Left ventricle myocardium inferior (tissue), 1 donor: ENCODE measurements around the gene ROBO2. TPM values are rescaled to one million over a fixed set of nuclear protein-coding genes. Genes with fewer than 3 reads are reported as not detected.

Source experiments
- DNase-seq: peaks from one replicate; pipeline ENCODE4 v3.0.0-alpha.2; 2020
- H3K27ac ChIP-seq: fragments of 200-600 bp; replicated peaks from 2 replicates; pipeline ENCODE4 v1.8.0; 2021
- H3K27me3 ChIP-seq: fragments of 200-600 bp; 2 replicates; pipeline ENCODE4 v1.8.0; 2021; ENCODE audit warnings: low read depth
- H3K36me3 ChIP-seq: fragments of 200-600 bp; 2 replicates; pipeline ENCODE4 v1.8.0; 2021
- H3K4me1 ChIP-seq: fragments of 200-600 bp; 2 replicates; pipeline ENCODE4 v1.8.0; 2021
- H3K4me3 ChIP-seq: fragments of 200-600 bp; 2 replicates; pipeline ENCODE4 v1.8.0; 2021; ENCODE audit warnings: mild to moderate bottlenecking, moderate library complexity
- H3K9me3 ChIP-seq: fragments of 200-600 bp; replicated peaks from 2 replicates; pipeline ENCODE4 v1.8.0; 2021
- intact Hi-C: fragments of 100-400 bp; cut with micrococcal nuclease; formaldehyde crosslinking; loops from one replicate; pipeline ENCODE4 v1.11.0; 2022
- total RNA-seq: library from RNA; stranded (reverse); fragmentation: NEBNext Ultra II Directional; extraction: Animal tissue kit (Norgen Biotek cat#: 25700); gene quantifications from one replicate; pipeline ENCODE4 v1.2.1, GENCODE V29; 2021
- TF ChIP-seq, protein P1 (sequence below): fragments of 200-600 bp; IDR thresholded peaks from 2 replicates; pipeline ENCODE4 v1.8.0; 2021; ENCODE audit warnings: antibody characterized with exemption, mild to moderate bottlenecking, borderline replicate concordance
- donor health status: DM: no; HTN: yes; CAD: no; lungs with severe emphysema.

The ROBO2 gene
- total RNA-seq, 1 donor from 2014 or later, result 0.19 TPM

DNA sequence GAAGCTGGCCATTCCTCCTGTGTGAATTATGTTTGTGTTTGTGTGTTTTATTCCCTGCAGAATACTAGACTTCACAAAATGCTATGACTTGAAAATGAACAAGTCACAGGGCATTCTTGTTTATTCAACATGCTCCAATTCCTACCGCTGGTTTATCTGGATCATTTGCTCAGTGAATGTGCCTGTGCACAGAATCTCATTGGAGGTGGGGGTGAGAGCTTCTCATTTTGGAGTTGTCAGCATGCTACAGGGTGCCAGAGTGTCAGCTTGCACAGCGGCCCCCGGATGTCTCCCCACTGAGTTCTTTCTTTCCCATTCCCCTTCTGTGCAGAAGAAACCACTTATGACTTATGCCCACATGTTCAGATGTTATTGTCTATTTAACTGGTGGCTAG, 428.7 kb downstream of the ROBO2 start:
- no peak for DNase-seq
- Histone ChIP-seq H3K4me3 (no peak overlapping the region), H3K4me1 (peaks cover 31% of the 10 kb centered on the region), H3K27ac (peak overlapping the region; percentile 16), H3K36me3 (no peaks in the 10 kb centered on the region), H3K27me3 (no peaks in the 10 kb centered on the region), H3K9me3 (no peaks in the 10 kb centered on the region)
- intact Hi-C loops, result no loop called here
- TF ChIP-seq, protein P1, sequence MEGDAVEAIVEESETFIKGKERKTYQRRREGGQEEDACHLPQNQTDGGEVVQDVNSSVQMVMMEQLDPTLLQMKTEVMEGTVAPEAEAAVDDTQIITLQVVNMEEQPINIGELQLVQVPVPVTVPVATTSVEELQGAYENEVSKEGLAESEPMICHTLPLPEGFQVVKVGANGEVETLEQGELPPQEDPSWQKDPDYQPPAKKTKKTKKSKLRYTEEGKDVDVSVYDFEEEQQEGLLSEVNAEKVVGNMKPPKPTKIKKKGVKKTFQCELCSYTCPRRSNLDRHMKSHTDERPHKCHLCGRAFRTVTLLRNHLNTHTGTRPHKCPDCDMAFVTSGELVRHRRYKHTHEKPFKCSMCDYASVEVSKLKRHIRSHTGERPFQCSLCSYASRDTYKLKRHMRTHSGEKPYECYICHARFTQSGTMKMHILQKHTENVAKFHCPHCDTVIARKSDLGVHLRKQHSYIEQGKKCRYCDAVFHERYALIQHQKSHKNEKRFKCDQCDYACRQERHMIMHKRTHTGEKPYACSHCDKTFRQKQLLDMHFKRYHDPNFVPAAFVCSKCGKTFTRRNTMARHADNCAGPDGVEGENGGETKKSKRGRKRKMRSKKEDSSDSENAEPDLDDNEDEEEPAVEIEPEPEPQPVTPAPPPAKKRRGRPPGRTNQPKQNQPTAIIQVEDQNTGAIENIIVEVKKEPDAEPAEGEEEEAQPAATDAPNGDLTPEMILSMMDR, result no peak

DNA sequence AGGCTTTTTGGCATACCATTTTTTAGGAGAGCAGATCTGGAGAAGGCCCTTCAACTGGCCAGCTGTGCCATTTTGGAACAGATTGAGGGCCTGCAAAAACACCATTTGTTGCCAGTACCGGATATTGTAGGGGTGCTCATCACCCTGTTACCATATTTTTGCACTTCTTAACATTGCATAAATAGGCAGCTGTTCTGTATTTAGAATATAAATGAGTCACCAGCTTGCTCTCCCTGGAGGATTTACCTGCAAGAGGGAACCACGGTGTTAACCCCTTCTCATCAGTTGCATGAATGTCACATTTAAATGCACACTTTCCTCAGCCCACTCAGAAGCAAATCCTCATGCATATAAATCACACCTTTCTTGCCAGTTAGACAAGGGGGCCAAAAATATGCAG, 435.6 kb downstream of the ROBO2 start:
- H3K4me3 ChIP-seq, result no peak overlapping the region
- intact Hi-C loops, result no loop called here
- TF ChIP-seq, protein P1, result no peak

DNA sequence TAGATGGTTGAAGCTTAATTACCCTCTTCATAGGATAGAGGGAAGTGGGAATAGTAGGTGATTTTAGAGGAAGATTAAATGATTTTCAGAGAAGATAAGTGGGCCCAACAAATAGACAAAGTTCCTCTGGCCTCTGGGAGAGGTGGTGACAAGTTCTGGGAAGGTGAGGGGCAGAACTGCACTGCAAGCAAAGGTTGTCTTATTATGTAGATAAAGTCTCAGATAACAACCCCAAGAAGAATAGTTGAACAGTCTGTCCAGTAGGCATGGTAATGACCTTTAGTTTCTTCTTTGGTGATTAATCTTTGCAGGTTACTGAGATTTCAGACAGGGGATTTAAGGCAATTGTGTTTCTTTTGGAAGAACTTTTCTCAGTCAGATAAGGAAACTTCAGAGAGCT, 439.1 kb downstream of the ROBO2 start:
- intact Hi-C loops, result no loop called here
- TF ChIP-seq, protein P1, result no peak
- H3K27me3 ChIP-seq, result no peaks in the 10 kb centered on the region
- H3K4me1 ChIP-seq, result no peaks in the 10 kb centered on the region
- H3K27ac ChIP-seq, result no peak overlapping the region
- no peaks in the 10 kb centered on the region for H3K9me3 ChIP-seq
- no peaks in the 10 kb centered on the region for H3K36me3 ChIP-seq
- DNase-seq, result no peak
- H3K4me3 ChIP-seq, result no peak overlapping the region

More for the DNA sequence above, 435.6 kb downstream of the ROBO2 start:
- Histone ChIP-seq H3K9me3 (no peaks in the 10 kb centered on the region), H3K4me1 (no peaks in the 10 kb centered on the region), H3K36me3 (no peaks in the 10 kb centered on the region), H3K27me3 (no peaks in the 10 kb centered on the region), H3K27ac (no peak overlapping the region)
- DNase-seq, result no peak

DNA sequence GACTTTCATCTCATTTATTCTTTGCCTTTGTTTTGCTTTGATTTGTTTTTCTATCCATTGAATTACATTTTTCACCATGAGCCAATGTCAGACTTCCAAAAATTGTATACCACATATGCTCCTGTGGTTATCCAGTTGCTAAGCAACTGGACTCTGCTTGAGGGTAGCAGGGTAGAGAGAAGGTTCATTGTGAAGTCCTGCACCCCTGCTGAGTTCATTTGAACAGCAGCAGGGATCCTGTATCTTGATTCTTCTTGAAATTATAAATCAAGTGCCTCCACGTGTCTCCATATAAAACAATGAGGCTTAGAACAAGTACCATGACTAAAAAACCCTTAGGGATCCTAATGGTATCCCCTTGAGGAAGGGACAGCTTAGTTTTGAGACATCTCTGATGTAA, 449.3 kb downstream of the ROBO2 start:
- no peak for DNase-seq
- Histone ChIP-seq H3K36me3 (no peaks in the 10 kb centered on the region), H3K27me3 (no peaks in the 10 kb centered on the region), H3K4me1 (no peaks in the 10 kb centered on the region), H3K9me3 (peaks cover 25% of the 10 kb centered on the region), H3K27ac (no peak overlapping the region), H3K4me3 (no peak overlapping the region)
- intact Hi-C loops, result no loop called here
- TF ChIP-seq, protein P1, result no peak

DNA sequence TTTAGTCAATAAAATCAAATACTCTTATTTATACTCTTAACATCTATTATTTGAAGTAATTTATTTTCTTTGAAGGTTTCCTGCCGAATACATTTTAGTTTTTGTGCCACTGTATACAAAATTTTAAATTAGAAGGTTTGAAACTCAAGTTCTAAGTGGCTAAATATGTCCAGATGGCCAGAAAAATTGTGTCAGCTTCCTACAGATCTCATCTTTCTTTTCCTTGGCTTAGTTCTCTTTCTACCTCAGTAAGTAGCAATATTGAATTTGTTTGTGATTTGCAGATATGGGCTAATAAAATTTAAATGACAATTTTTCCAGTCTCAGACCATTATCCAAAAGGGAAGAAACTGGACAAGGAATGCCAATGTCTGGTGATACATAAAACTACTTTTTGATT, 452.1 kb downstream of the ROBO2 start:
- H3K9me3 ChIP-seq, result peaks cover 7% of the 10 kb centered on the region
- no peak for DNase-seq
- H3K4me1 ChIP-seq, result no peaks in the 10 kb centered on the region
- TF ChIP-seq, protein P1, result no peak
- no peaks in the 10 kb centered on the region for H3K27me3 ChIP-seq
- H3K27ac ChIP-seq, result no peak overlapping the region
- H3K36me3 ChIP-seq, result no peaks in the 10 kb centered on the region
- intact Hi-C loops, result no loop called here
- no peak overlapping the region for H3K4me3 ChIP-seq

DNA sequence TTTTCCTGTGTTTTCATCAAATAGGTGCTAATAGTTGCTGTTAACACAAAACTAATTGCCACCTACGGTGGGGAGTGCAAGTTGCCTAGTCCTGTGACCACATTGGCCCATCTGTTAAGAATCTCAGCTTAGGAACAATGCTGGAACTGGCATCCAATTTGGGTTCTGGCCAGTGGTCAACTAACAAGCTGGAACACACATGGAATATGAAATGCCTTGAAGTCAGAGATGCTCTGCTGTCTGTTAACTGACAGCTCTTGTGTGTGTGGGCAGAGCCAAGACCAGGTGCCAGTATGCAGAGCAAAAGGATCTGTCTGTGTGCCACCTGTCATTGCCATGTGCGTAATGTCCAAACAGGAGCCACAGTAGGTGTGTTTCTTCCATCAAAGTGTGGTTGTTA, 460.8 kb downstream of the ROBO2 start:
- H3K9me3 ChIP-seq, result no peaks in the 10 kb centered on the region
- H3K4me3 ChIP-seq, result no peak overlapping the region
- no peaks in the 10 kb centered on the region for H3K27me3 ChIP-seq
- intact Hi-C loops, result no loop called here
- TF ChIP-seq, protein P1, result no peak
- H3K4me1 ChIP-seq, result no peaks in the 10 kb centered on the region
- H3K27ac ChIP-seq, result no peak overlapping the region
- H3K36me3 ChIP-seq, result no peaks in the 10 kb centered on the region
- DNase-seq, result no peak
